IMR-90 (cell line): ENCODE measurements around the gene ACVR2B. TPM values are rescaled to one million over a fixed set of nuclear protein-coding genes. Genes with fewer than 3 reads are reported as not detected.

ENCODE experiments used
- ATAC-seq: fragments of 200-7000 bp; cut with Tn5 transposase; 2 replicates; pipeline ENCODE4 v1.9.1; 2020; ENCODE audit warnings: low read depth, mild to moderate bottlenecking, moderate library complexity
- BruUV-seq: library from RNA; stranded (reverse); fragments of 400-500 nt; replicated peaks from 2 replicates; lab custom pipeline; 2021; lab: Mats Ljungman, UMichigan
- CTCF ChIA-PET: fragments of 300-600 bp; formaldehyde crosslinking; extraction: SDS; loops from one replicate; lab custom pipeline; 2021; ENCODE audit warnings: antibody characterized with exemption; lab: Yijun Ruan, JAX
- POLR2A ChIA-PET: fragments of 300-600 bp; sonication (Branson Sonifier 250); formaldehyde crosslinking; loops from one replicate; lab custom pipeline; 2022; ENCODE audit warnings: antibody characterized with exemption; ENCODE audit not compliant: unreplicated experiment; lab: Charles Lee
- DNase-seq: peaks from one replicate; pipeline ENCODE4 v3.0.0; 2013
- H2AFZ ChIP-seq: replicated peaks from 2 replicates; pipeline ENCODE3; 2013; ENCODE audit warnings: low read length, mild to moderate bottlenecking; ENCODE audit not compliant: poor library complexity
- H2AK5ac ChIP-seq: 2 replicates; pipeline ENCODE4 v1.6.1; 2013; ENCODE audit warnings: low read depth, low read length, inconsistent platforms
- H2AK9ac ChIP-seq: replicated peaks from 2 replicates; pipeline ENCODE3; 2013; ENCODE audit warnings: mild to moderate bottlenecking, low read depth, low read length, moderate library complexity; ENCODE audit not compliant: poor library complexity
- H2BK120ac ChIP-seq: 2 replicates; pipeline ENCODE4 v1.6.1; 2013; ENCODE audit warnings: low read depth, low read length, inconsistent platforms
- H2BK15ac ChIP-seq: 3 replicates; pipeline ENCODE4 v1.6.1; 2013; ENCODE audit warnings: low read depth, low read length, inconsistent platforms
- H2BK20ac ChIP-seq: 2 replicates; pipeline ENCODE4 v1.6.1; 2013; ENCODE audit warnings: low read depth, mild to moderate bottlenecking, inconsistent platforms, low read length, moderate library complexity
- H2BK5ac ChIP-seq: 2 replicates; pipeline ENCODE4 v1.6.1; 2013; ENCODE audit warnings: mild to moderate bottlenecking, low read depth, low read length, inconsistent platforms; ENCODE audit not compliant: poor library complexity, severe bottlenecking
- H3K14ac ChIP-seq: replicated peaks from 2 replicates; pipeline ENCODE4 v1.6.1; 2013; ENCODE audit warnings: low read depth, low read length, inconsistent platforms
- H3K18ac ChIP-seq: 2 replicates; pipeline ENCODE4 v1.6.1; 2013; ENCODE audit warnings: low read depth, low read length, control low read depth
- H3K23ac ChIP-seq: 2 replicates; pipeline ENCODE4 v1.6.1; 2013; ENCODE audit warnings: low read depth, low read length, inconsistent platforms
- H3K27ac ChIP-seq: 2 replicates; pipeline ENCODE4 v1.5.1; 2013; ENCODE audit warnings: mild to moderate bottlenecking, control low read depth, low read length; ENCODE audit not compliant: insufficient read depth
- H3K27me3 ChIP-seq: 2 replicates; pipeline ENCODE4 v1.6.1; 2013; ENCODE audit warnings: low read length; ENCODE audit not compliant: control insufficient read depth, insufficient read depth
- H3K36me3 ChIP-seq: 2 replicates; pipeline ENCODE4 v1.6.1; 2013; ENCODE audit warnings: low read length, mixed read lengths; ENCODE audit not compliant: control insufficient read depth, insufficient read depth
- H3K4ac ChIP-seq: 2 replicates; pipeline ENCODE4 v1.6.1; 2013; ENCODE audit warnings: low read depth, low read length, inconsistent platforms
- H3K4me1 ChIP-seq: 2 replicates; pipeline ENCODE4 v1.6.1; 2013; ENCODE audit warnings: low read length, mixed read lengths; ENCODE audit not compliant: control insufficient read depth, insufficient read depth
- H3K4me2 ChIP-seq: 2 replicates; pipeline ENCODE4 v1.6.1; 2013; ENCODE audit warnings: low read depth, mild to moderate bottlenecking, control low read depth, low read length, moderate library complexity
- H3K4me3 ChIP-seq: 2 replicates; pipeline ENCODE4 v1.5.1; 2013; ENCODE audit warnings: low read depth, mild to moderate bottlenecking, control low read depth, low read length, moderate library complexity; ENCODE audit not compliant: insufficient read depth
- H3K56ac ChIP-seq: 2 replicates; pipeline ENCODE4 v1.6.1; 2013; ENCODE audit warnings: low read length, inconsistent platforms; ENCODE audit not compliant: insufficient read depth; ENCODE audit errors: extremely low read depth
- H3K79me1 ChIP-seq, 2 experiments: 2 replicates each; pipeline ENCODE4 v1.6.1; 2013; ENCODE audit warnings: low read length in 2 of 2, inconsistent platforms in 1 of 2, low read depth in 1 of 2
- H3K9ac ChIP-seq: 2 replicates; pipeline ENCODE4 v1.6.1; 2013; ENCODE audit warnings: low read depth, low read length, control low read depth
- H3K9me1 ChIP-seq: 2 replicates; pipeline ENCODE4 v1.6.1; 2013; ENCODE audit warnings: low read length, inconsistent platforms; ENCODE audit not compliant: insufficient read depth
- H3K9me3 ChIP-seq: 2 replicates; pipeline ENCODE4 v1.6.1; 2013; ENCODE audit warnings: low read length; ENCODE audit not compliant: control insufficient read depth, insufficient read depth
- H4K20me1 ChIP-seq: 2 replicates; pipeline ENCODE4 v1.6.1; 2013; ENCODE audit warnings: low read length, inconsistent platforms; ENCODE audit not compliant: insufficient read depth
- H4K5ac ChIP-seq: 2 replicates; pipeline ENCODE4 v1.6.1; 2013; ENCODE audit warnings: mild to moderate bottlenecking, low read depth, low read length, control low read depth
- H4K8ac ChIP-seq, 2 experiments: 2 replicates each; pipeline ENCODE4 v1.6.1; 2013; ENCODE audit warnings: low read depth in 2 of 2, low read length in 2 of 2, control low read depth in 1 of 2, inconsistent platforms in 1 of 2
- H4K91ac ChIP-seq: 2 replicates; pipeline ENCODE4 v1.6.1; 2013; ENCODE audit warnings: low read depth, low read length, inconsistent platforms; ENCODE audit not compliant: insufficient read depth
- MAZ ChIP-seq: IDR thresholded peaks from 2 replicates; pipeline ENCODE4 v1.6.1; 2012; ENCODE audit warnings: low read depth, mild to moderate bottlenecking, low read length, improper control_type of control experiment, moderate library complexity, borderline replicate concordance
- RAD21 ChIP-seq: IDR thresholded peaks from 2 replicates; pipeline ENCODE4 v1.6.1; 2012; ENCODE audit warnings: low read length, improper control_type of control experiment
- RCOR1 ChIP-seq: IDR thresholded peaks from 2 replicates; pipeline ENCODE4 v1.6.1; 2012; ENCODE audit warnings: mild to moderate bottlenecking, low read length, improper control_type of control experiment; ENCODE audit not compliant: insufficient replicate concordance
- WGBS, 2 experiments: methylation state at CpG; one replicate each; pipeline versions ENCODE4 v1.1.5 to v1.1.7; 2013; ENCODE audit warnings: missing lambda C conversion rate in 2 of 2; ENCODE audit not compliant: insufficient read length in 1 of 2; ENCODE audit errors: extremely low coverage in 2 of 2; 5-methylcytosine and 5-hydroxymethylcytosine counted together
- dilution Hi-C: fragments of 300-500 bp; cut with HindIII; formaldehyde crosslinking; loops from one replicate; pipeline ENCODE4 v1.14.3; 2018; ENCODE audit warnings: low sequenced_read_pairs; ENCODE audit not compliant: unreplicated experiment
- in situ Hi-C: fragments of 300-500 bp; cut with MboI; formaldehyde crosslinking; loops from 3 replicates; pipeline ENCODE4 v1.14.3; 2019; ENCODE audit warnings: low sequenced_read_pairs, inconsistent platforms, mixed read lengths
- intact Hi-C: fragments of 100-400 bp; cut with micrococcal nuclease; formaldehyde crosslinking; loops from 2 replicates; pipeline ENCODE4 v1.10.0; 2022
- polyA plus RNA-seq, 3 experiments: library from polyadenylated mRNA; depleted of rRNA; stranded (reverse); fragments of >200 nt; gene quantifications; 2 replicates each; pipeline ENCODE4 v1.2.3, GENCODE V29; 2012; ENCODE audit warnings: low replicate concordance in 1 of 3
- total RNA-seq: library from RNA; depleted of rRNA; stranded (reverse); fragments of >200 nt; gene quantifications from 2 replicates; pipeline ENCODE4 v1.2.3, GENCODE V29; 2012
- TF ChIP-seq, protein P1 (sequence below): fragments of 150-350 bp; IDR thresholded peaks from 2 replicates; pipeline ENCODE4 v1.6.1; 2017; ENCODE audit warnings: mild to moderate bottlenecking, antibody characterized with exemption, low read length, low read depth
- TF ChIP-seq, protein P2 (sequence below): fragments of 150-350 bp; IDR thresholded peaks from 2 replicates; pipeline ENCODE4 v1.6.1; 2016; ENCODE audit warnings: low read depth, mild to moderate bottlenecking, low read length, moderate library complexity, borderline replicate concordance

ACVR2B gene
- total and polyA plus RNA-seq, 2 of the 4 experiments (the other 2 are of a cell fraction) = 0.60 to 1.3 TPM

DNA sequence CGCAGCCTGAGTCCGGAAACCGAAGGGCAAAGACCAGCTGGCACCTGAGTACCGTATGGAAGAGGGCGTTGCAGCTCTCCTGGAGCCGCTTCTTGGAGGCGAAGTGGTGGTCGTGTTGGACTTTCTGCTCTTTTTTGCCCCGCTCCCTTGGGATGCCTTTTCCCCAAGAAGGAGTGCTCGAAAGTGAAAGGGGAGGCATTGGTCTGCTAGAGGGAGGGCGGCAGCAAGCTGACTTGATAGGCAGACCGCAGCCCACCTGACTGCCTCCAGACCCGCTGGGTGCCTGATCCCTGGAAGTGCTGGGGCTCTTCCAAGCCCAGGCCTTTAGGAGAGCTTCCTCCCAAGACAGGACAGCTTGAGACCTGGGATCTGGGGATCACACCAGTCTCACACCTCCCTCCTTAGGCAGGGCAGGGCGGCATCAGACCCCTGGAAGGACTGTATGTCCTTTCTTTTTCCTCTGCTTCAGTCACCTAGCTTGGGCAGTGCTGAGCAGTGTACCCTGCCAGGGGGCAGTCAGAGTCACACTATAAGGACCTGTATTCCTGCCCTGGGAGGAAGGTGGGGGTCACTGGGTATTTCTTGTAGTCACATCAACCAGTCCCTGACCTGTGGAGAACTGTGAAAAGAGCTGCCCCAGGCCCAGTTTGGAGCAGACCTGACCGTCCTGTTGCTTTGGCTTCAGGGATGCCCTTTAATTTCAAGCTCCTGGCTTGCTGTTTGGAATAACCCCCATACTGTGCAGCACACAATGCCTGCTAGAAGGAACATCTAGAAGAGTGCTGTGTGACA is 2.1 kb downstream of the ACVR2B start:
- H3K9ac ChIP-seq = peak overlapping the region; percentile 46
- dilution Hi-C loops = no loop called here
- peak; percentile 29 for DNase-seq
- H3K27me3 ChIP-seq = no peaks in the 10 kb centered on the region
- H3K4ac ChIP-seq = no peak overlapping the region
- in situ Hi-C loops = no loop called here
- no peak overlapping the region for H4K5ac ChIP-seq
- intact Hi-C loops = loop anchor here (5.0 kb wide), 1 partner anchor 109 kb away; the partner anchor contains the start of gene XYLB
- CTCF ChIA-PET = no interaction called here
- no TSS peak for BruUV-seq
- H3K4me2 ChIP-seq = peak overlapping the region; percentile 94
- peak; percentile 1; the same call in 1 of the 2 replicates for ATAC-seq
- TF ChIP-seq, protein P1, sequence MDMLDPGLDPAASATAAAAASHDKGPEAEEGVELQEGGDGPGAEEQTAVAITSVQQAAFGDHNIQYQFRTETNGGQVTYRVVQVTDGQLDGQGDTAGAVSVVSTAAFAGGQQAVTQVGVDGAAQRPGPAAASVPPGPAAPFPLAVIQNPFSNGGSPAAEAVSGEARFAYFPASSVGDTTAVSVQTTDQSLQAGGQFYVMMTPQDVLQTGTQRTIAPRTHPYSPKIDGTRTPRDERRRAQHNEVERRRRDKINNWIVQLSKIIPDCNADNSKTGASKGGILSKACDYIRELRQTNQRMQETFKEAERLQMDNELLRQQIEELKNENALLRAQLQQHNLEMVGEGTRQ = peak; percentile 59
- TF ChIP-seq, protein P2, sequence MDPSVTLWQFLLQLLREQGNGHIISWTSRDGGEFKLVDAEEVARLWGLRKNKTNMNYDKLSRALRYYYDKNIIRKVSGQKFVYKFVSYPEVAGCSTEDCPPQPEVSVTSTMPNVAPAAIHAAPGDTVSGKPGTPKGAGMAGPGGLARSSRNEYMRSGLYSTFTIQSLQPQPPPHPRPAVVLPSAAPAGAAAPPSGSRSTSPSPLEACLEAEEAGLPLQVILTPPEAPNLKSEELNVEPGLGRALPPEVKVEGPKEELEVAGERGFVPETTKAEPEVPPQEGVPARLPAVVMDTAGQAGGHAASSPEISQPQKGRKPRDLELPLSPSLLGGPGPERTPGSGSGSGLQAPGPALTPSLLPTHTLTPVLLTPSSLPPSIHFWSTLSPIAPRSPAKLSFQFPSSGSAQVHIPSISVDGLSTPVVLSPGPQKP = no peak
- no peak for TF ChIP-seq RCOR1
- no peak for TF ChIP-seq MAZ
- TF ChIP-seq RAD21 = no peak
- no peaks in the 10 kb centered on the region for H3K9me3 ChIP-seq
- no peak overlapping the region for H2BK120ac ChIP-seq
- peak overlapping the region; percentile 58 for H2AK9ac ChIP-seq
- H3K4me3 ChIP-seq = peak overlapping the region; percentile 97
- H3K56ac ChIP-seq = no peak overlapping the region
- H3K23ac ChIP-seq = peak overlapping the region; percentile 17
- peaks cover 18% of the 10 kb centered on the region for H4K20me1 ChIP-seq
- H3K27ac ChIP-seq = no peak overlapping the region; the same call in 1 of the 2 replicates
- H2BK20ac ChIP-seq = no peak overlapping the region
- H3K14ac ChIP-seq = no peak overlapping the region
- peaks cover 3% of the 10 kb centered on the region; the same call in 1 of the 2 replicates for H3K4me1 ChIP-seq
- POLR2A ChIA-PET = interaction anchor here (1.1 kb wide), 1 partner anchor 10 kb away, joined by 4 read pairs; no protein-coding TSS in a partner anchor
- H2BK5ac ChIP-seq = no peak overlapping the region
- H2BK15ac ChIP-seq = no peak overlapping the region
- H4K91ac ChIP-seq = no peak overlapping the region
- H2AFZ ChIP-seq = peak overlapping the region; percentile 96
- H2AK5ac ChIP-seq = no peak overlapping the region
- H3K36me3 ChIP-seq = no peaks in the 10 kb centered on the region
- H3K79me1 ChIP-seq = peaks cover 19 to 44% of the 10 kb centered on the region in 2 experiments; a peak in 3 of 4 replicates
- no peak overlapping the region for H3K18ac ChIP-seq
- WGBS, 2 experiments = 4% methylated on average over 4 of the region's 15 CpGs; no CpG with 5 or more reads in 1 of the 2 experiments
- peaks cover 6% of the 10 kb centered on the region; the same call in 1 of the 2 replicates for H3K9me1 ChIP-seq
- H4K8ac ChIP-seq = no peak overlapping the region
